ENCODE data around the gene ARID3C. TPM values are rescaled to one million over a fixed set of nuclear protein-coding genes. Genes with fewer than 3 reads are reported as not detected.
"Not testable (repeated sequence)": the region's sequence is repeated elsewhere in the genome, so short reads cannot be mapped to it uniquely, and the experiment has no call there.

The ARID3C gene
- total RNA-seq, 1 experiment from 2014 or later = not detected

DNA sequence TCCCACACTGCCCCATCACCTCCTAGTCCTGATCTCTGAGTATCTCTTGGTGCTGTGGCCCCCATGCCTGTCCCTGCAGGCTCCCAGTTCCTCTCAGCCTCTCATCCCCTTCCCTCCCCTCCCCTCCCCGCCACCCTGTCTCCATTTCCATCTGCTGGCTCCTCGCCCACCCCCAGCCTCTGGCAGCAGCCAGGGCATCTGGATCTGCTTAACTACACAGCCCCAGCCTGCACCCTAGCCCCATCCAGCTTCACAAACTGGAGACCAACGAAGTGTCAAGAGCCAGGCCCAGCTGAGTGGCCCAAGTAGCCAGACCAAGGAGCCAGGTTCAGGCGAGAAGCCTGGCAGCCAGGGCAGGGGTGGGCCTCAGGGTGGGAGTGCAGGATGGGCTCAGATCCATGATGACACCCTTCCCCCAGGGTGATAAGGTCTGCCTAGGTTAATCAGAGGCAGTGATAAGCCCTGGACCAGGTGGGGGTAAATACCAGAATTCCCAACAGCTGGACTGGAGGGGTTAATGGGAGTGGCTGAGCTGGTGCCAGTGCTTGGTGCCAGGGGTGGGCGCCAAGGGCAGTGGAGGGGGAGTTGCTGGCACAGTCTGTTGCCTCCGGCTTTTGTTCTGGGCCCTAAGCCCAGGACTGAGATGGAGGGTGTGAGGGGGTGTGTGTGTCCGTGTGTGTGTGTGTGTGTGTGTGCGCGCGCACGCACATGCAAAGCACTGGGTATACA, 25.6 kb upstream of the ARID3C start:
- no peak for DNase-seq (ENCODE audit: low read depth)
- in situ Hi-C loops (cut with HindIII; ENCODE audit: low pct_unique_long_range_greater_than_20kb, low sequenced_read_pairs) = no loop called here

- no peak for DNase-seq (ENCODE audit: low read depth)
- in situ Hi-C loops (cut with HindIII; ENCODE audit: low pct_unique_long_range_greater_than_20kb, low sequenced_read_pairs) = no loop called here
These were observed 24.5 kb upstream of the ARID3C start for GRCh38 chr9:34653151-34654072.

GRCh38 chr9:34652602-34653000, 23.7 kb upstream of the ARID3C start:
- DNase-seq (ENCODE audit: low read depth) = no peak
- in situ Hi-C loops (cut with HindIII; ENCODE audit: low pct_unique_long_range_greater_than_20kb, low sequenced_read_pairs) = no loop called here

- in situ Hi-C loops (cut with HindIII; ENCODE audit: low pct_unique_long_range_greater_than_20kb, low sequenced_read_pairs) = no loop called here
- peak; percentile 90 for DNase-seq (ENCODE audit: low read depth)
These were observed 23.2 kb upstream of the ARID3C start, which contains the start of gene IL11RA for GRCh38 chr9:34651876-34652601. IL11RA (plus strand) TSS chr9:34652185; CDS start chr9:34655218, 3,033 bp downstream.

DNA sequence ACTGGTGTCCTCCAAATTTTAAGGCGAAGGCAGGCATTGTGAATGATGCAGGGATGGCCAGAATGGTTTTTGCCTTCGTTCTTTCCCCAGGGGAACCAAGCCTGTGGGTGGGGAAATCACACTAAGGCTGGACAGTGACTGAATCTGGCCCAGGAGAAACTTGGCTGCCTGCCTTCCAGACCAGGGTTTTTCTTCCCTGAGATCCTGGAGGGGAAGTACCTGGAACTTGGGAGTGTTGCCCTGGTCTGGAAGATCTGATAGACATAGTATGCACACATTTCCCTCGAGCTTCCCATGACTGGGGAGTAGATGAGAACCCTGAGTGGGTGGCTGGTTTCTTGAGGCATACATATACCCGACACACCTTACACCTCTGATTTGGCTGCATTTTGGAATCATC, 22.5 kb upstream of the ARID3C start:
- in situ Hi-C loops (cut with HindIII; ENCODE audit: low pct_unique_long_range_greater_than_20kb, low sequenced_read_pairs) = no loop called here
- no peak for DNase-seq (ENCODE audit: low read depth)

DNA sequence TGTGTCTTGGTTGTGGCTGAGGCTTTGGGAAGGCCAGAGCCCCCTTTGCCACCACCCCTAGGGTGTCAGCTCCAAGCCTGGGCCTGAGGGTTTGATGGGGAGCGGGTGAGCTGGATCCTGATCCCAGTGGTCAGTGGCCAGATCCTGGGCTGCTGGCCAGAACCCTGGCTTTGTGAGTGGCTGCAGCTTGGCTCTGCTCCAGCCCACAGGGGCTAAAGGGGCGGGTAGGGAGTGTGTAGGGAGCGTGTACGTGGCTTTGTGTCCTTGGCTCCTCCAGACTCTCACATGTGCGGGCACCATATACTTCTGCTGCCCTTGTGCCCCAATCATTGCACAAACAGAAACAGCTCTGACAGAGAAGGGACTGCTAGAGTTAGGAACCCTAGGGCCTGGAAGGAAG, 21.9 kb upstream of the ARID3C start:
- in situ Hi-C loops (cut with HindIII; ENCODE audit: low pct_unique_long_range_greater_than_20kb, low sequenced_read_pairs) = no loop called here
- DNase-seq (ENCODE audit: low read depth) = no peak

DNA sequence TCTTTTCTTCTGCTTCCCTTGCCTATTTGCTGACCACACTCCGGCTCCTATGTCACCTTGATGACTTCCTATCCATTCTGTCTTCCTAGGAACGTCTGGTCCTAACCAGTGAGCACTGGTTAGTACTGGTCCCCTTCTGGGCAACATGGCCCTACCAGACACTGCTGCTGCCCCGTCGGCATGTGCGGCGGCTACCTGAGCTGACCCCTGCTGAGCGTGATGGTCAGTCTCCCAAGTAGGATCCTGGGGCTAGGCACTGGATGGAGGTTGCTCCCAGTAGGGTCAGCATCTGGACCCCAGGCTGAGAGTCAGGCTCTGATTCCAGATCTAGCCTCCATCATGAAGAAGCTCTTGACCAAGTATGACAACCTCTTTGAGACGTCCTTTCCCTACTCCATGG, 19.8 kb upstream of the ARID3C start:
- in situ Hi-C loops (cut with HindIII; ENCODE audit: low pct_unique_long_range_greater_than_20kb, low sequenced_read_pairs) = no loop called here
- DNase-seq (ENCODE audit: low read depth) = no peak

- in situ Hi-C loops (cut with HindIII; ENCODE audit: low pct_unique_long_range_greater_than_20kb, low sequenced_read_pairs) = no loop called here
- DNase-seq (ENCODE audit: low read depth) = no peak
These were observed 18.8 kb upstream of the ARID3C start for GRCh38 chr9:34647651-34648050.

GRCh38 chr9:34647084-34647403, 18.2 kb upstream of the ARID3C start:
- in situ Hi-C loops (cut with HindIII; ENCODE audit: low pct_unique_long_range_greater_than_20kb, low sequenced_read_pairs) = no loop called here
- no peak for DNase-seq (ENCODE audit: low read depth)

- in situ Hi-C loops (cut with HindIII; ENCODE audit: low pct_unique_long_range_greater_than_20kb, low sequenced_read_pairs) = no loop called here
- peak; percentile 89 for DNase-seq (ENCODE audit: low read depth)
These were observed 17.6 kb upstream of the ARID3C start, which contains the start of gene GALT for GRCh38 chr9:34646211-34647083. GALT (plus strand) TSS chr9:34646675; CDS start chr9:34646705, 30 bp downstream.

GRCh38 chr9:34644766-34645314, 16.0 kb upstream of the ARID3C start:
- in situ Hi-C loops (cut with HindIII; ENCODE audit: low pct_unique_long_range_greater_than_20kb, low sequenced_read_pairs) = no loop called here

GRCh38 chr9:34642679-34643078, 13.8 kb upstream of the ARID3C start:
- in situ Hi-C loops (cut with HindIII; ENCODE audit: low pct_unique_long_range_greater_than_20kb, low sequenced_read_pairs) = no loop called here
- DNase-seq (ENCODE audit: low read depth) = no peak

More at GRCh38 chr9:34644766-34645314, 16.0 kb upstream of the ARID3C start:
- no peak for DNase-seq (ENCODE audit: low read depth)

DNA sequence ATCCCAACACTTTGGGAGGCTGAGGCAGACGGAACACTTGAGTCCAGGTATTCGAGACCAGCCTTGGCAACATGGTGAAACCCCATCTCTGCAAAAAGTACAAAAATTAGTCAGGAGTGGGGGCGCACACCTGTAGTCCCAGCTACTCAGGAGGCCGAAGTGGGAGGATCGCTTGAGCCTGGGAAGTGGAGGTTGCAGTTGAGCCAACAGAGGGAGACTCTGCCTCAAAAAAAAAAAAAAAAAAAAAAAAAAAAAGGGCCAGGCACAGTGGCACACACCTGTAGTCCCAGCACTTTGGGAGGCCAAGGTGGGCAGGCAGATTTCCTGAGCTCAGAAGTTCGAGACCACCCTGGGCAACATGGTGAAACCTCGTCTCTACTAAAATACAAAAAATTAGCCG, 10.5 kb upstream of the ARID3C start:
- in situ Hi-C loops (cut with HindIII; ENCODE audit: low pct_unique_long_range_greater_than_20kb, low sequenced_read_pairs); DNase-seq (ENCODE audit: low read depth): not testable (repeated sequence)

DNA sequence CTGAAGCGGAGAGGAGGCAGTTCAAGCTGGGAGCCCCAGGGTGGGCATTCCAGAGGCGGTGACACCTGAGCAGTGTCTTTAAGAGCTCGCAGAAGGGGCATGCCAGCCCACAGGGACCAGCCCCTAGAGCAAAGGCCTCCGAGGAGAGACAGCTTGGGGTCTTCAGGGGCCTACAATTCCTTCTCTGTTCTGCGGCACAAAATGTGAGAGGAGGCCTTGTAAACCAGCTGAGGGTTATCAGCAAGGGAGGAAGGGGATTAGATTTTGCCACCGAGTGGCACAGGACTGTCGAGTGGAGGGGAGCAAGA, 9.2 kb upstream of the ARID3C start:
- no peak for DNase-seq (ENCODE audit: low read depth)
- in situ Hi-C loops (cut with HindIII; ENCODE audit: low pct_unique_long_range_greater_than_20kb, low sequenced_read_pairs) = no loop called here

DNA sequence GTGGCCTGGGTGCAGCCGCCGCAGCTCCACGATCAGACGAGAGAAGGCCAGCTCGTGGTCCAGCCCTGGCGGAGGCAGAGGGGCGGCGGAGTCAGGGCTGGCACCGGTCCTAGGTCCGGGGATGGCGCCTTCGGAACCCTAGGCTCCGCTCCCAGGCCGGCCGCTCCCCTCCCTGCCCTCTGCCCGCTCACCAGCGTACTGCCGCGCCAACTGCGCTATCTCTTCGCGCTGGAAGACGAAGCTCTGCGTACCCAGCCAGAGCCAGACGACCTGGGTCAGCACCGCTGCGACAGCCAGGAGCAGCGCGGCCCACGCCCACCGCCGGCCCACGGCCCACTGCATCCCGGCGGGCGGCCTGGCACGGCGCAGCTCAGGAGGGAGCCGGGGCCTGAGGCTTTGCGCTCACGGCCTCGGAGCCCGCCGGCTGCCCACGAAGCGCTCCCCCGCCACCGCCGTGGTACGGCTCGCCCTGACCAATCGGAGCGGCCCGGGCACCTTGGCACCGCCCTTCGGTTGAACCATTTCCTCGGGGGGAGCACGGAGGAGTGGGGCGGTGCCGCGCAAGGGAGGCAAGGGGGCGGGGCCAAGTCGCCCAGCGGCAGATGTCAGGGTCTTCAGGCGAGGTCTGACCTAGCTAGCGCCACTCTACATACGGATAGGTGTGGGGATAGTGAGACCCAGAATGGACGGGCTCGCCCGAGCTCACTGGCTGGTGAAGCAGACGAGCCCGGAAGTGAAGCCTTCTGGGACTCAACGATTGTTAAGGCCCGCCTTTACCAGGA, 8.7 kb upstream of the ARID3C start, which contains the start of gene SIGMAR1:
SIGMAR1 (minus strand) TSS at position 432 of the 782 bp plus-strand sequence; CDS start at position 342, 90 bp downstream.
- peak; percentile 87 for DNase-seq (ENCODE audit: low read depth)
- in situ Hi-C loops (cut with HindIII; ENCODE audit: low pct_unique_long_range_greater_than_20kb, low sequenced_read_pairs) = no loop called here

DNA sequence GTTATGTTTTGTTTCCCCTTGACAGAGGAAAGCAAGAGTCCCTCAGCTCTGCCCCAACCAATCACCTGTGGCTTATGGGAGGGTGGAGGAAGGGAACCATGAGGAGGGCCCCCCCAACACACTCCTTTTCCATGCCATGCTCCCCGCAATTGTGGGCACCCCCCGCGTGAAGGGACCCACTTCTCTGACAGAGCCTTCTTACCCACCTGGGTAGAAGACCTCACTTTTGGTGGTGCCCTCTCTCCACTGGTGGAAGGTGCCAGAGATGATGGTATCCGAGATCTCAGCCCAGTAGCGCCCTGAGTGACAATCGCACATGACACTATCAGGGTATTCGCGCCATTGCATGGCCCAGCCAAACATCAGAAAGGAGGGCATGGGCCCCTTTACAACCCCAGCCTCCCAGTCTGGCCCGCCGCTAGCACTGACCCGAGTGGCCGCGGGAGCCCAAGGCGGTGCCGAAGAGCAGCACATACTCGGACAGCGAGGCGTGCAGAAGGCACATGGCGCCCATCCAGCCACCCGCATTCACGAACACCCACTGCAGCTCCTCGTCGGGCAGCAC, 8.0 kb upstream of the ARID3C start:
- no peak for DNase-seq (ENCODE audit: low read depth)

DNA sequence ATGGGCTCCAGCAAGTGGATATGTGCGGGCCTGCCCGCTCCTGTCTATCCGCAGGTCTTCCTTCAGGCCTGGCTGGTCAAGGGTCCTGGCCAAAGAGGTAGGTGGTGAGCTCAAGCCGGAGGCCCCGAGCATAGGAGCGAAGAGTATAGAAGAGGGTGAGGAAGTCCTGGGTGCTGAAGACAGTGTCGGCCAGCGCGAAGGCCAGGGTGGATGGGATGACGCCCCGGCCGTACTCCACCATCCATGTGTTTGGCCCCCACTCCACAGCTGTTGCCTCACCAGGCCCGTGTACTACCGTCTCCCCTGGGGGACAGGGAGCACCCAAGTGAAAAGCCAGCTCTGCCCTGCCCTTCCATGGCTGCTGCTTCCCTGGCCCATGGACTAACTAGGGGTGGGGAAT, 6.7 kb upstream of the ARID3C start:
- no peak for DNase-seq (ENCODE audit: low read depth)
- in situ Hi-C loops (cut with HindIII; ENCODE audit: low pct_unique_long_range_greater_than_20kb, low sequenced_read_pairs) = no loop called here

More for the DNA sequence above, 8.0 kb upstream of the ARID3C start:
- in situ Hi-C loops (cut with HindIII; ENCODE audit: low pct_unique_long_range_greater_than_20kb, low sequenced_read_pairs) = no loop called here
